ENCODE measurements around the gene RBBP6. TPM values are rescaled to one million over a fixed set of nuclear protein-coding genes. Genes with fewer than 3 reads are reported as not detected.
"Not testable (repeated sequence)": the region's sequence is repeated elsewhere in the genome, so short reads cannot be mapped to it uniquely, and the experiment has no call there.

The RBBP6 gene
- total RNA-seq, 1 donor from 2014 or later: 29.2 TPM

- Histone ChIP-seq H3K27ac (ENCODE audit: low read depth, low read length) (no peak overlapping the region), H3K4me1 (ENCODE audit: control insufficient read depth in 3 of 3, insufficient read depth in 3 of 3, low read length in 3 of 3) (no peaks in the 10 kb centered on the region), H3K27me3 (ENCODE audit: control insufficient read depth in 3 of 3, insufficient read depth in 3 of 3, low read length in 3 of 3) (no peaks in the 10 kb centered on the region), H3K36me3 (ENCODE audit: control insufficient read depth in 3 of 3, insufficient read depth in 3 of 3, low read length in 3 of 3) (no peaks in the 10 kb centered on the region), H3K9ac (ENCODE audit: low read depth in 1 of 3, low read length in 3 of 3) (no peak overlapping the region), H3K4me3 (ENCODE audit: low read length in 3 of 3) (no peak overlapping the region), H3K9me3 (ENCODE audit: control insufficient read depth in 3 of 3, low read length in 3 of 3) (no peaks in the 10 kb centered on the region)
These were observed 41.3 kb downstream of the RBBP6 start for GRCh38 chr16:24580665-24581064.

- H3K36me3 ChIP-seq (ENCODE audit: control insufficient read depth in 3 of 3, insufficient read depth in 3 of 3, low read length in 3 of 3): no peaks in the 10 kb centered on the region
- no peak overlapping the region for H3K27ac ChIP-seq (ENCODE audit: low read depth, low read length)
- no peaks in the 10 kb centered on the region for H3K4me1 ChIP-seq (ENCODE audit: control insufficient read depth in 3 of 3, insufficient read depth in 3 of 3, low read length in 3 of 3)
- H3K4me3 ChIP-seq (ENCODE audit: low read length in 3 of 3): no peak overlapping the region
- H3K9ac ChIP-seq (ENCODE audit: low read depth in 1 of 3, low read length in 3 of 3): no peak overlapping the region
- H3K27me3 ChIP-seq (ENCODE audit: control insufficient read depth in 3 of 3, insufficient read depth in 3 of 3, low read length in 3 of 3): no peaks in the 10 kb centered on the region
- no peaks in the 10 kb centered on the region for H3K9me3 ChIP-seq (ENCODE audit: control insufficient read depth in 3 of 3, low read length in 3 of 3)
These were observed 44.1 kb downstream of the RBBP6 start for GRCh38 chr16:24583494-24583893.

GRCh38 chr16:24589997-24590396, 50.6 kb downstream of the RBBP6 start:
- H3K9ac ChIP-seq (ENCODE audit: low read depth in 1 of 3, low read length in 3 of 3): no peak overlapping the region
- H3K4me1 ChIP-seq (ENCODE audit: control insufficient read depth in 3 of 3, insufficient read depth in 3 of 3, low read length in 3 of 3): no peaks in the 10 kb centered on the region
- H3K27ac ChIP-seq (ENCODE audit: low read depth, low read length): no peak overlapping the region
- peaks cover 0 to 2% (median 0%) of the 10 kb centered on the region in 3 donors for H3K9me3 ChIP-seq (ENCODE audit: control insufficient read depth in 3 of 3, low read length in 3 of 3)
- H3K27me3 ChIP-seq (ENCODE audit: control insufficient read depth in 3 of 3, insufficient read depth in 3 of 3, low read length in 3 of 3): no peaks in the 10 kb centered on the region
- H3K36me3 ChIP-seq (ENCODE audit: control insufficient read depth in 3 of 3, insufficient read depth in 3 of 3, low read length in 3 of 3): no peaks in the 10 kb centered on the region
- H3K4me3 ChIP-seq (ENCODE audit: low read length in 3 of 3): no peak overlapping the region

GRCh38 chr16:24598777-24599437, 59.5 kb downstream of the RBBP6 start:
- no peaks in the 10 kb centered on the region for H3K27me3 ChIP-seq (ENCODE audit: control insufficient read depth in 3 of 3, insufficient read depth in 3 of 3, low read length in 3 of 3)

GRCh38 chr16:24609417-24609739, 70.0 kb downstream of the RBBP6 start:
- no peak overlapping the region for H3K4me3 ChIP-seq (ENCODE audit: low read length in 3 of 3)
- H3K9ac ChIP-seq (ENCODE audit: low read depth in 1 of 3, low read length in 3 of 3): no peak overlapping the region
- H3K36me3 ChIP-seq (ENCODE audit: control insufficient read depth in 3 of 3, insufficient read depth in 3 of 3, low read length in 3 of 3): no peaks in the 10 kb centered on the region
- no peak overlapping the region for H3K27ac ChIP-seq (ENCODE audit: low read depth, low read length)
- no peaks in the 10 kb centered on the region for H3K9me3 ChIP-seq (ENCODE audit: control insufficient read depth in 3 of 3, low read length in 3 of 3)
- peaks cover 0 to 8% (median 8%) of the 10 kb centered on the region in 3 donors for H3K4me1 ChIP-seq (ENCODE audit: control insufficient read depth in 3 of 3, insufficient read depth in 3 of 3, low read length in 3 of 3)
- peaks cover 16 to 18% (median 17%) of the 10 kb centered on the region in 3 donors for H3K27me3 ChIP-seq (ENCODE audit: control insufficient read depth in 3 of 3, insufficient read depth in 3 of 3, low read length in 3 of 3)

More at GRCh38 chr16:24598777-24599437, 59.5 kb downstream of the RBBP6 start:
- Histone ChIP-seq H3K4me1 (ENCODE audit: control insufficient read depth in 3 of 3, insufficient read depth in 3 of 3, low read length in 3 of 3) (no peaks in the 10 kb centered on the region), H3K9ac (ENCODE audit: low read depth in 1 of 3, low read length in 3 of 3) (no peak overlapping the region), H3K36me3 (ENCODE audit: control insufficient read depth in 3 of 3, insufficient read depth in 3 of 3, low read length in 3 of 3) (no peaks in the 10 kb centered on the region), H3K9me3 (ENCODE audit: control insufficient read depth in 3 of 3, low read length in 3 of 3) (no peaks in the 10 kb centered on the region), H3K4me3 (ENCODE audit: low read length in 3 of 3) (no peak overlapping the region), H3K27ac (ENCODE audit: low read depth, low read length) (no peak overlapping the region)

GRCh38 chr16:24609740-24610415, 70.5 kb downstream of the RBBP6 start:
- Histone ChIP-seq H3K4me3 (ENCODE audit: low read length in 3 of 3) (peak overlapping the region; percentile 13 to 66 (median 43)), H3K9me3 (ENCODE audit: control insufficient read depth in 3 of 3, low read length in 3 of 3) (no peaks in the 10 kb centered on the region), H3K9ac (ENCODE audit: low read depth in 1 of 3, low read length in 3 of 3) (peak overlapping the region in 1 of 3 donors; percentile 45), H3K27me3 (ENCODE audit: control insufficient read depth in 3 of 3, insufficient read depth in 3 of 3, low read length in 3 of 3) (peaks cover 16 to 18% (median 17%) of the 10 kb centered on the region in 3 donors), H3K4me1 (ENCODE audit: control insufficient read depth in 3 of 3, insufficient read depth in 3 of 3, low read length in 3 of 3) (peaks cover 0 to 8% (median 8%) of the 10 kb centered on the region in 3 donors), H3K36me3 (ENCODE audit: control insufficient read depth in 3 of 3, insufficient read depth in 3 of 3, low read length in 3 of 3) (no peaks in the 10 kb centered on the region), H3K27ac (ENCODE audit: low read depth, low read length) (no peak overlapping the region)

- H3K27ac ChIP-seq (ENCODE audit: low read depth, low read length): no peak overlapping the region
- no peaks in the 10 kb centered on the region for H3K9me3 ChIP-seq (ENCODE audit: control insufficient read depth in 3 of 3, low read length in 3 of 3)
- peak overlapping the region in 2 of 3 donors; percentile 45 to 51 for H3K9ac ChIP-seq (ENCODE audit: low read depth in 1 of 3, low read length in 3 of 3)
- H3K36me3 ChIP-seq (ENCODE audit: control insufficient read depth in 3 of 3, insufficient read depth in 3 of 3, low read length in 3 of 3): no peaks in the 10 kb centered on the region
- peaks cover 16 to 20% (median 17%) of the 10 kb centered on the region in 3 donors for H3K27me3 ChIP-seq (ENCODE audit: control insufficient read depth in 3 of 3, insufficient read depth in 3 of 3, low read length in 3 of 3)
- H3K4me1 ChIP-seq (ENCODE audit: control insufficient read depth in 3 of 3, insufficient read depth in 3 of 3, low read length in 3 of 3): peaks cover 0 to 8% (median 8%) of the 10 kb centered on the region in 3 donors
- H3K4me3 ChIP-seq (ENCODE audit: low read length in 3 of 3): peak overlapping the region in 2 of 3 donors; percentile 43 to 66
These were observed 71.0 kb downstream of the RBBP6 start for GRCh38 chr16:24610416-24610755.

- Histone ChIP-seq H3K9ac (ENCODE audit: low read depth in 1 of 3, low read length in 3 of 3) (no peak overlapping the region), H3K4me3 (ENCODE audit: low read length in 3 of 3) (no peak overlapping the region), H3K4me1 (ENCODE audit: control insufficient read depth in 3 of 3, insufficient read depth in 3 of 3, low read length in 3 of 3) (peaks cover 0 to 8% (median 8%) of the 10 kb centered on the region in 3 donors), H3K27ac (ENCODE audit: low read depth, low read length) (no peak overlapping the region), H3K9me3 (ENCODE audit: control insufficient read depth in 3 of 3, low read length in 3 of 3) (no peaks in the 10 kb centered on the region), H3K36me3 (ENCODE audit: control insufficient read depth in 3 of 3, insufficient read depth in 3 of 3, low read length in 3 of 3) (no peaks in the 10 kb centered on the region), H3K27me3 (ENCODE audit: control insufficient read depth in 3 of 3, insufficient read depth in 3 of 3, low read length in 3 of 3) (peaks cover 16 to 20% (median 17%) of the 10 kb centered on the region in 3 donors)
These were observed 71.9 kb downstream of the RBBP6 start for GRCh38 chr16:24611310-24611709.

GRCh38 chr16:24612656-24613055, 73.3 kb downstream of the RBBP6 start:
- H3K9me3 ChIP-seq (ENCODE audit: control insufficient read depth in 3 of 3, low read length in 3 of 3): no peaks in the 10 kb centered on the region
- H3K4me3 ChIP-seq (ENCODE audit: low read length in 3 of 3): no peak overlapping the region
- H3K36me3 ChIP-seq (ENCODE audit: control insufficient read depth in 3 of 3, insufficient read depth in 3 of 3, low read length in 3 of 3): no peaks in the 10 kb centered on the region
- H3K27me3 ChIP-seq (ENCODE audit: control insufficient read depth in 3 of 3, insufficient read depth in 3 of 3, low read length in 3 of 3): peaks cover 16 to 20% (median 17%) of the 10 kb centered on the region in 3 donors
- H3K9ac ChIP-seq (ENCODE audit: low read depth in 1 of 3, low read length in 3 of 3): no peak overlapping the region
- H3K27ac ChIP-seq (ENCODE audit: low read depth, low read length): no peak overlapping the region
- H3K4me1 ChIP-seq (ENCODE audit: control insufficient read depth in 3 of 3, insufficient read depth in 3 of 3, low read length in 3 of 3): peaks cover 0 to 8% (median 8%) of the 10 kb centered on the region in 3 donors

GRCh38 chr16:24613267-24613666, 73.9 kb downstream of the RBBP6 start:
- not testable (repeated sequence) for H3K36me3 ChIP-seq (ENCODE audit: control insufficient read depth in 3 of 3, insufficient read depth in 3 of 3, low read length in 3 of 3); H3K4me1 ChIP-seq (ENCODE audit: control insufficient read depth in 3 of 3, insufficient read depth in 3 of 3, low read length in 3 of 3); H3K4me3 ChIP-seq (ENCODE audit: low read length in 3 of 3); H3K27ac ChIP-seq (ENCODE audit: low read depth, low read length); H3K9me3 ChIP-seq (ENCODE audit: control insufficient read depth in 3 of 3, low read length in 3 of 3); H3K9ac ChIP-seq (ENCODE audit: low read depth in 1 of 3, low read length in 3 of 3)
- H3K27me3 ChIP-seq (ENCODE audit: control insufficient read depth in 3 of 3, insufficient read depth in 3 of 3, low read length in 3 of 3): peaks cover 16 to 20% (median 17%) of the 10 kb centered on the region in 3 donors

Measured in skeletal muscle tissue (tissue), 4 donors.